ENCODE results near the gene SLC36A1. TPM values are rescaled to one million over a fixed set of nuclear protein-coding genes. Genes with fewer than 3 reads are reported as not detected.
A peak's percentile ranks its signal among the peaks of the same experiment; 100 is the strongest.

The SLC36A1 gene
- total and polyA plus RNA-seq, 11 donors, result 1.2 to 18.8 (median 2.8) TPM

GRCh38 chr5:151491062-151491461 is 43.7 kb downstream of the SLC36A1 start:
- no peak for ATAC-seq
- 81 to 94% (median 90%) methylated on average over 4 of the region's 4 CpGs for WGBS, 4 donors
- no peaks in the 10 kb centered on the region for H3K27me3 ChIP-seq
- peaks cover 0 to 44% (median 21%) of the 10 kb centered on the region in 9 donors for H3K36me3 ChIP-seq
- H3K27ac ChIP-seq, result peak overlapping the region in 1 of 12 donors; percentile 79
- intact Hi-C loops (cut with DNase I), result loop anchor here in 1 of 10 donors (10.0 kb wide), 1 partner anchor 166 kb away; no protein-coding TSS in a partner anchor
- no peak for DNase-seq
- H3K4me3 ChIP-seq, result no peak overlapping the region
- TF ChIP-seq POLR2A (IDR thresholded peaks at IDR 0.05) (no peak), CTCF (IDR thresholded peaks at IDR 0.05) (no peak)
- H3K9me3 ChIP-seq, result peaks cover 0 to 9% (median 0%) of the 10 kb centered on the region in 12 donors
- peaks cover 0 to 21% (median 0%) of the 10 kb centered on the region in 12 donors for H3K4me1 ChIP-seq

GRCh38 chr5:151492729-151493128 is 45.3 kb downstream of the SLC36A1 start:
- peaks cover 0 to 31% (median 0%) of the 10 kb centered on the region in 12 donors for H3K4me1 ChIP-seq
- ATAC-seq, result peak in 3 of 4 donors; percentile 55 to 69 (median 58)
- no peaks in the 10 kb centered on the region for H3K27me3 ChIP-seq
- TF ChIP-seq CTCF (IDR thresholded peaks at IDR 0.05), result no peak
- no peak for TF ChIP-seq POLR2A (IDR thresholded peaks at IDR 0.05)
- H3K27ac ChIP-seq, result peak overlapping the region in 1 of 12 donors; percentile 79
- 87 to 96% (median 93%) methylated on average over 5 of the region's 5 CpGs for WGBS, 4 donors
- H3K36me3 ChIP-seq, result peaks cover 0 to 28% (median 12%) of the 10 kb centered on the region in 9 donors
- H3K4me3 ChIP-seq, result no peak overlapping the region
- intact Hi-C loops (cut with DNase I), result loop anchor here in 1 of 10 donors (10.0 kb wide), 1 partner anchor 168 kb away; no protein-coding TSS in a partner anchor
- DNase-seq, result no peak
- peaks cover 0 to 9% (median 0%) of the 10 kb centered on the region in 12 donors for H3K9me3 ChIP-seq

GRCh38 chr5:151493665-151494064 is 46.3 kb downstream of the SLC36A1 start:
- H3K27ac ChIP-seq, result peak overlapping the region in 2 of 12 donors; percentile 14 to 79
- H3K4me3 ChIP-seq, result peak overlapping the region in 1 of 12 donors; percentile 40
- WGBS, 4 donors, result 88 to 96% (median 92%) methylated on average over 2 of the region's 2 CpGs

More at GRCh38 chr5:151493665-151494064, 46.3 kb downstream of the SLC36A1 start:
- DNase-seq (no peak), ATAC-seq (peak in 3 of 4 donors; percentile 34 to 52 (median 44))
- Histone ChIP-seq H3K4me1 (peaks cover 0 to 31% (median 0%) of the 10 kb centered on the region in 12 donors), H3K27me3 (no peaks in the 10 kb centered on the region), H3K9me3 (peaks cover 0 to 9% (median 0%) of the 10 kb centered on the region in 12 donors), H3K36me3 (peaks cover 0 to 18% (median 8%) of the 10 kb centered on the region in 9 donors)
- intact Hi-C loops (cut with DNase I), result loop anchor here in 1 of 10 donors (10.0 kb wide), 1 partner anchor 169 kb away; no protein-coding TSS in a partner anchor
- no peak for TF ChIP-seq POLR2A (IDR thresholded peaks at IDR 0.05)
- no peak for TF ChIP-seq CTCF (IDR thresholded peaks at IDR 0.05)

Data from heart left ventricle (tissue), 16 donors.